ENCODE data around the gene LYRM7.

The LYRM7 gene

DNA sequence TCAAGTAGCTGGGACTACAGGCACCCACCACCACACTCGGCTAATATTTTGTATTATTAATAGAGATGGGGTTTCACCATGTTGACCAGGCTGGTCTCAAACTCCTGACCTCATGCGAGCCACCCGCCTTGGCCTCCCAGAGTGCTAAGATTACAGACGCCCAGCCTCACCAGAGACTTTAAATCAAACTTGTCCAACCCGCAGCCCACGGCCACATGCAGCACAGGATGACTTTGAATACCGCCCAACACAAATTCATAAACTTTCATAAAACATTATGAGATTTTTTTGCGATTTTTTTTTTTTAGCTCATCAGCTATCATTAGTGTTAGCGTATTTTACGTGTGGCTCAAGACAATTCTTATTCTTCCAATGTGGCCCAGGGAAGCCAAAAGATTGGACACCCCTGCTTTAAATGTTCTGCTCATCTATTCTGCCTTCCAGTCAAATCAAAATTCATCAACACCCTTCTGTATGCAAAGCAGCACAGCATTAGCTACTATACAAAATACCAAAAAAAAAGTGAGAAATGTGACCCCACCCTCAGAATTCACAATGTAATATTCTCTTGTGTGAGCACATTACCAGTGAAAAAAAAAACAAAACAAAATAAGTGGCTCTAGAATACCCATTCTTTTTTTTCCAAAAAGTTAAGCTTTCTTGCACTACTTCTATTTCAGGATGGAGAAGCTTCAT is 50.4 kb downstream of the LYRM7 start:
- Histone ChIP-seq H3K9me3 (ENCODE audit: control insufficient read depth, low read length) (no peaks in the 10 kb centered on the region), H3K27ac (ENCODE audit: low read depth, low read length, severe bottlenecking) (no peak overlapping the region), H3K4me3 (ENCODE audit: extremely low read depth, insufficient read depth, low read length, poor library complexity, severe bottlenecking) (no peak overlapping the region), H3K36me3 (ENCODE audit: control insufficient read depth, insufficient read depth, low read length) (no peaks in the 10 kb centered on the region), H3K4me1 (ENCODE audit: control insufficient read depth, insufficient read depth, low read length, poor library complexity, severe bottlenecking) (no peaks in the 10 kb centered on the region)
- WGBS, 2 experiments (ENCODE audit: insufficient coverage in 2 of 2): 91 to 96% methylated on average over 7 of the region's 10 CpGs

DNA sequence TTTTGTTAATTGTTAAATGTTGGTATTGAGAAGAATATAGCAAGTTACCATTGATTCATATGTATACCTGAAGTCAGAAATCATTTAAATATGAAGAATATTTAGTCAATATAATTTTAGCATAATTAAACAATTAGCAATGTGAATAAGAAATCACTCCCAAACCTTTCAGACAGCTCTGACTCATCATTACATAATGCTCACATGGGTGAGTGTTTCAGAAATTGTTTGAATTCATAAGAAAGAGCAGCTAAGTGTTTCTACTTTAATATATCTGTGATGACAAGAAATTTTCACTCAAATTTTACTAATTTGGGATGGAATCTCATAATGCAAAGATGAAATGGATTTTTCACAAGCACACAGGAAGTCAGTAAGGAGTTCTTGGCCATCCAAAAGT is 51.1 kb downstream of the LYRM7 start:
- no peaks in the 10 kb centered on the region for H3K9me3 ChIP-seq (ENCODE audit: control insufficient read depth, low read length)

DNA sequence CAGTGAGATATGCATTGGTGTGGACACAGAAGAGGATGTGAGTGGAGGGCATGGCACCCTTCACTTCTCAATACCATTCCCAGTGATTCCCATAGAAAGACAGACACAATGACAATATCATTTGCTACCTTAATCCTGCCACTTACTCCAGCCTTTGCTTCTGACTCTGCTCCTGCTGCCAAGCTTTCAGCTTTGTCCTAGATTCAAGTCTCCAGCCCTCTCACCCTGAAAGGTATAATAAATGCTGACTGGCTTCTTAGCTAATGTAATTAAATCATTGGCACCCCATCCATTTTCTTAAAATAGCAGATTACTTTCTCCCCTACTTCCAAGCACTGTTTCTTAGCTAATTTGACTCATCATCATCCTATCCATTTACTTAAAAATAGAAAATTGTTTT is 52.0 kb downstream of the LYRM7 start:
- H3K4me1 ChIP-seq (ENCODE audit: control insufficient read depth, insufficient read depth, low read length, poor library complexity, severe bottlenecking): no peaks in the 10 kb centered on the region
- H3K36me3 ChIP-seq (ENCODE audit: control insufficient read depth, insufficient read depth, low read length): no peaks in the 10 kb centered on the region
- no peak overlapping the region for H3K4me3 ChIP-seq (ENCODE audit: extremely low read depth, insufficient read depth, low read length, poor library complexity, severe bottlenecking)
- H3K27ac ChIP-seq (ENCODE audit: low read depth, low read length, severe bottlenecking): no peak overlapping the region
- no peaks in the 10 kb centered on the region for H3K9me3 ChIP-seq (ENCODE audit: control insufficient read depth, low read length)

More for the DNA sequence above, 51.1 kb downstream of the LYRM7 start:
- Histone ChIP-seq H3K27ac (ENCODE audit: low read depth, low read length, severe bottlenecking) (no peak overlapping the region), H3K4me1 (ENCODE audit: control insufficient read depth, insufficient read depth, low read length, poor library complexity, severe bottlenecking) (no peaks in the 10 kb centered on the region), H3K36me3 (ENCODE audit: control insufficient read depth, insufficient read depth, low read length) (no peaks in the 10 kb centered on the region), H3K4me3 (ENCODE audit: extremely low read depth, insufficient read depth, low read length, poor library complexity, severe bottlenecking) (no peak overlapping the region)

GRCh38 chr5:131223751-131224386 is 53.1 kb downstream of the LYRM7 start:
- no peaks in the 10 kb centered on the region for H3K9me3 ChIP-seq (ENCODE audit: control insufficient read depth, low read length)
- H3K36me3 ChIP-seq (ENCODE audit: control insufficient read depth, insufficient read depth, low read length): no peaks in the 10 kb centered on the region
- no peak overlapping the region for H3K4me3 ChIP-seq (ENCODE audit: extremely low read depth, insufficient read depth, low read length, poor library complexity, severe bottlenecking)
- no peaks in the 10 kb centered on the region for H3K4me1 ChIP-seq (ENCODE audit: control insufficient read depth, insufficient read depth, low read length, poor library complexity, severe bottlenecking)
- WGBS, 2 experiments (ENCODE audit: insufficient coverage in 2 of 2): 80% methylated on average over 2 of the region's 2 CpGs
- H3K27ac ChIP-seq (ENCODE audit: low read depth, low read length, severe bottlenecking): no peak overlapping the region

GRCh38 chr5:131224387-131225201 is 53.9 kb downstream of the LYRM7 start:
- WGBS, 2 experiments (ENCODE audit: insufficient coverage in 2 of 2): 90 to 96% methylated on average over 5 to 6 of the region's 6 CpGs
- H3K4me1 ChIP-seq (ENCODE audit: control insufficient read depth, insufficient read depth, low read length, poor library complexity, severe bottlenecking): no peaks in the 10 kb centered on the region
- H3K27ac ChIP-seq (ENCODE audit: low read depth, low read length, severe bottlenecking): no peak overlapping the region
- no peak overlapping the region for H3K4me3 ChIP-seq (ENCODE audit: extremely low read depth, insufficient read depth, low read length, poor library complexity, severe bottlenecking)
- no peaks in the 10 kb centered on the region for H3K36me3 ChIP-seq (ENCODE audit: control insufficient read depth, insufficient read depth, low read length)
- H3K9me3 ChIP-seq (ENCODE audit: control insufficient read depth, low read length): no peaks in the 10 kb centered on the region

- 81 to 83% methylated on average over 2 to 3 of the region's 4 CpGs for WGBS, 2 experiments (ENCODE audit: insufficient coverage in 2 of 2)
- no peaks in the 10 kb centered on the region for H3K36me3 ChIP-seq (ENCODE audit: control insufficient read depth, insufficient read depth, low read length)
- no peak overlapping the region for H3K4me3 ChIP-seq (ENCODE audit: extremely low read depth, insufficient read depth, low read length, poor library complexity, severe bottlenecking)
- no peaks in the 10 kb centered on the region for H3K4me1 ChIP-seq (ENCODE audit: control insufficient read depth, insufficient read depth, low read length, poor library complexity, severe bottlenecking)
- H3K9me3 ChIP-seq (ENCODE audit: control insufficient read depth, low read length): no peaks in the 10 kb centered on the region
- no peak overlapping the region for H3K27ac ChIP-seq (ENCODE audit: low read depth, low read length, severe bottlenecking)
Observed at GRCh38 chr5:131225282-131225974, 54.7 kb downstream of the LYRM7 start.

DNA sequence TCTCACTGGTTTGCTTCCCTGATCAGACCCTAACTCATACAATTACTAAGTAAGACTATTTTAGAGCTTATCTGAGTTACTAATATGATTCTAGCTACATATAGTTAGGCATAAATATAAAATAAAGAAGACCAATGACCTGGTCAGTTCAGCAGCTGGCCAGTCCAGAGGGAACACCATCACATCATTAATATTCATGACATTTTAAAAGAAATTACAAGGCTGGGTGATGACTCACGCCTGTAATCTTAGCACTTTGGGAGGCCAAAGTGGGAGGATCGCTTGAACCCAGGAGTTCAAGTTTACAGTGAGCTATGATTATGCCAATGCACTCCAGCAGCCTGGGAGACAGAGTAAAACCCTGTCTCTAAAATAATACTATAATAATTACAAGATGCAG is 56.2 kb downstream of the LYRM7 start:
- Histone ChIP-seq H3K4me1 (ENCODE audit: control insufficient read depth, insufficient read depth, low read length, poor library complexity, severe bottlenecking) (no peaks in the 10 kb centered on the region), H3K9me3 (ENCODE audit: control insufficient read depth, low read length) (no peaks in the 10 kb centered on the region), H3K27ac (ENCODE audit: low read depth, low read length, severe bottlenecking) (no peak overlapping the region), H3K36me3 (ENCODE audit: control insufficient read depth, insufficient read depth, low read length) (no peaks in the 10 kb centered on the region), H3K4me3 (ENCODE audit: extremely low read depth, insufficient read depth, low read length, poor library complexity, severe bottlenecking) (no peak overlapping the region)
- WGBS, 2 experiments (ENCODE audit: insufficient coverage in 2 of 2): 100% methylated on average over 1 of the region's 2 CpGs; no CpG with 5 or more reads in 1 of the 2 experiments

GRCh38 chr5:131228646-131229045 is 57.9 kb downstream of the LYRM7 start:
- 71% methylated on average over 1 of the region's 1 CpG; no CpG with 5 or more reads in 1 of the 2 experiments for WGBS, 2 experiments (ENCODE audit: insufficient coverage in 2 of 2)
- Histone ChIP-seq H3K36me3 (ENCODE audit: control insufficient read depth, insufficient read depth, low read length) (no peaks in the 10 kb centered on the region), H3K9me3 (ENCODE audit: control insufficient read depth, low read length) (no peaks in the 10 kb centered on the region), H3K27ac (ENCODE audit: low read depth, low read length, severe bottlenecking) (no peak overlapping the region), H3K4me3 (ENCODE audit: extremely low read depth, insufficient read depth, low read length, poor library complexity, severe bottlenecking) (no peak overlapping the region), H3K4me1 (ENCODE audit: control insufficient read depth, insufficient read depth, low read length, poor library complexity, severe bottlenecking) (no peaks in the 10 kb centered on the region)

DNA sequence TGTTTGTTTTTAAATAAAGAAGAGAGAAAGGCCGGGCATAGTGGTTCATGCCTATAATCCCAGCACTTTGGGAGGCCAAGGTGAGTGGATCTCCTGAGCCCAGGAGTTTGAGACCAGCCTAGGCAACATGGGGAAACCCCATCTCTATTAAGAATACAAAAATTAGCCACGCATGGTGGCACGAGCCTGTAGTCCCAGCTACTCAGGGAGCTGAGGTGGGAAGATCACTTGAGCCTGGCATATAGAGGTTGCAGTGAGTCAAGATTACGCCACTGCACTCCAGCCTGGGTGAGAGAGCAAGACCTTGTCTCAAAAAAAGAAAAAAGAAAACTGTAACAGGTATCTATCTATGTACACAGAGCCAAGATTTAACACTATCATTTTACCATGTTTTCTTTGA is 58.9 kb downstream of the LYRM7 start:
- Histone ChIP-seq H3K9me3 (ENCODE audit: control insufficient read depth, low read length) (no peaks in the 10 kb centered on the region), H3K27ac (ENCODE audit: low read depth, low read length, severe bottlenecking) (no peak overlapping the region), H3K36me3 (ENCODE audit: control insufficient read depth, insufficient read depth, low read length) (no peaks in the 10 kb centered on the region), H3K4me3 (ENCODE audit: extremely low read depth, insufficient read depth, low read length, poor library complexity, severe bottlenecking) (no peak overlapping the region), H3K4me1 (ENCODE audit: control insufficient read depth, insufficient read depth, low read length, poor library complexity, severe bottlenecking) (no peaks in the 10 kb centered on the region)
- 79 to 93% methylated on average over 3 of the region's 4 CpGs for WGBS, 2 experiments (ENCODE audit: insufficient coverage in 2 of 2)

GRCh38 chr5:131230406-131230805 is 59.7 kb downstream of the LYRM7 start:
- H3K4me3 ChIP-seq (ENCODE audit: extremely low read depth, insufficient read depth, low read length, poor library complexity, severe bottlenecking): no peak overlapping the region
- H3K9me3 ChIP-seq (ENCODE audit: control insufficient read depth, low read length): no peaks in the 10 kb centered on the region
- H3K36me3 ChIP-seq (ENCODE audit: control insufficient read depth, insufficient read depth, low read length): no peaks in the 10 kb centered on the region
- H3K27ac ChIP-seq (ENCODE audit: low read depth, low read length, severe bottlenecking): no peak overlapping the region
- no peaks in the 10 kb centered on the region for H3K4me1 ChIP-seq (ENCODE audit: control insufficient read depth, insufficient read depth, low read length, poor library complexity, severe bottlenecking)
- 73 to 100% methylated on average over 1 to 3 of the region's 5 CpGs for WGBS, 2 experiments (ENCODE audit: insufficient coverage in 2 of 2)

Measured in mesodermal cell (in vitro differentiated cells).